ENCODE results near the gene LRRC4B. TPM values are rescaled to one million over a fixed set of nuclear protein-coding genes. Genes with fewer than 3 reads are reported as not detected.

The LRRC4B gene
- total and polyA plus RNA-seq, 2 of the 13 experiments (the other 11 are each of a cell fraction or from before 2014, with no cell fraction given): not detected

- TF ChIP-seq GMEB1 (CRISPR knock-in tag; IDR thresholded peaks at IDR 0.05; ENCODE audit: borderline replicate concordance) (peak; percentile 72; the same call in 1 of the 2 replicates), ZNF18 (CRISPR knock-in tag; IDR thresholded peaks at IDR 0.05; ENCODE audit: insufficient replicate concordance) (peak; percentile 38), YY1 (IDR thresholded peaks at IDR 0.05; ENCODE audit: insufficient read depth, insufficient replicate concordance, low read depth, low read length) (peak; percentile 61), ZBTB33 (CRISPR knock-in tag; IDR thresholded peaks at IDR 0.05) (no peak), ZNF7 (CRISPR knock-in tag; IDR thresholded peaks at IDR 0.05) (no peak), ZNF280B (CRISPR knock-in tag; IDR thresholded peaks at IDR 0.05; ENCODE audit: borderline replicate concordance) (no peak), KDM5B (CRISPR knock-in tag; IDR thresholded peaks at IDR 0.05; ENCODE audit: borderline replicate concordance) (0 out of 2 replicates have a peak, but pooled peaks have one; percentile 37), KAT8 (CRISPR knock-in tag; IDR thresholded peaks at IDR 0.05) (peak; percentile 73), ZNF3 (CRISPR knock-in tag; IDR thresholded peaks at IDR 0.05) (no peak), RFX5 (IDR thresholded peaks at IDR 0.05; ENCODE audit: low read depth, low read length) (no peak), KMT2B (CRISPR knock-in tag; IDR thresholded peaks at IDR 0.05) (no peak), NKX3-1 (CRISPR knock-in tag; IDR thresholded peaks at IDR 0.05) (no peak), DBP (CRISPR knock-in tag; IDR thresholded peaks at IDR 0.05; ENCODE audit: not compliant biosample characterization) (no peak), GLMP (CRISPR knock-in tag; IDR thresholded peaks at IDR 0.05; ENCODE audit: borderline replicate concordance) (no peak), POGK (CRISPR knock-in tag; conservative IDR thresholded peaks at IDR 0.05) (no peak), ZNF660 (CRISPR knock-in tag; IDR thresholded peaks at IDR 0.05; ENCODE audit: borderline replicate concordance, low read depth) (no peak), FLYWCH1 (CRISPR knock-in tag; IDR thresholded peaks at IDR 0.05) (no peak)
These were observed 57.0 kb downstream of the LRRC4B start, which contains the start of gene JOSD2 (continued) for GRCh38 chr19:50511069-50511822.

All from HepG2 (cell line).